Trophoblast cell (in vitro differentiated cells and primary cell): Measurements from ENCODE around the gene GBF1.

Source experiments
- DNase-seq, 2 donors: peaks; one replicate each; pipeline ENCODE4 v3.0.0-alpha.2; 2016
- H2AFZ ChIP-seq: 2 replicates; pipeline ENCODE4 v1.6.1; 2013; ENCODE audit warnings: low read length, moderate library complexity, mild to moderate bottlenecking; ENCODE audit not compliant: insufficient read depth, poor library complexity
- H2AK5ac ChIP-seq: 2 replicates; pipeline ENCODE4 v1.6.1; 2013; ENCODE audit warnings: mild to moderate bottlenecking, low read length
- H2BK120ac ChIP-seq: 2 replicates; pipeline ENCODE4 v1.6.1; 2013; ENCODE audit warnings: low read length, mild to moderate bottlenecking, moderate library complexity; ENCODE audit not compliant: insufficient read depth, poor library complexity
- H2BK12ac ChIP-seq: 2 replicates; pipeline ENCODE4 v1.6.1; 2013; ENCODE audit warnings: mild to moderate bottlenecking, low read length, moderate library complexity
- H2BK5ac ChIP-seq: 2 replicates; pipeline ENCODE4 v1.6.1; 2013; ENCODE audit warnings: low read length, low read depth, moderate library complexity, mild to moderate bottlenecking; ENCODE audit not compliant: poor library complexity
- H3K14ac ChIP-seq: 2 replicates; pipeline ENCODE4 v1.6.1; 2013; ENCODE audit warnings: mild to moderate bottlenecking, low read length
- H3K18ac ChIP-seq: 2 replicates; pipeline ENCODE4 v1.6.1; 2013; ENCODE audit warnings: mild to moderate bottlenecking, low read length
- H3K23ac ChIP-seq: 2 replicates; pipeline ENCODE4 v1.6.1; 2013; ENCODE audit warnings: low read length
- H3K27ac ChIP-seq: 2 replicates; pipeline ENCODE4 v1.5.1; 2013; ENCODE audit warnings: low read depth, mild to moderate bottlenecking, inconsistent platforms, low read length, moderate library complexity
- H3K27me3 ChIP-seq: 2 replicates; pipeline ENCODE4 v1.6.1; 2013; ENCODE audit warnings: inconsistent platforms, mild to moderate bottlenecking, low read length, moderate library complexity; ENCODE audit not compliant: insufficient read depth
- H3K36me3 ChIP-seq, 2 experiments: 1 replicate in 1 of 2; 2 replicates in 1 of 2; pipeline ENCODE4 v1.6.1; 2013; ENCODE audit warnings: low read length in 2 of 2, mild to moderate bottlenecking in 2 of 2, moderate library complexity in 1 of 2; ENCODE audit not compliant: insufficient read depth in 2 of 2, control insufficient read depth in 1 of 2
- H3K4ac ChIP-seq: 2 replicates; pipeline ENCODE4 v1.6.1; 2013; ENCODE audit warnings: low read depth, mild to moderate bottlenecking, low read length, moderate library complexity
- H3K4me1 ChIP-seq, 2 experiments: 1 replicate in 1 of 2; 2 replicates in 1 of 2; pipeline ENCODE4 v1.6.1; 2013; ENCODE audit warnings: low read length in 2 of 2, mild to moderate bottlenecking in 2 of 2, moderate library complexity in 1 of 2; ENCODE audit not compliant: insufficient read depth in 2 of 2, control insufficient read depth in 1 of 2
- H3K4me2 ChIP-seq: 2 replicates; pipeline ENCODE4 v1.6.1; 2013; ENCODE audit warnings: inconsistent platforms, mild to moderate bottlenecking, low read length, moderate library complexity
- H3K4me3 ChIP-seq: 2 replicates; pipeline ENCODE4 v1.5.1; 2013; ENCODE audit warnings: mild to moderate bottlenecking, low read depth, low read length, inconsistent platforms
- H3K79me1 ChIP-seq: one replicate; pipeline ENCODE4 v1.6.1; 2013; ENCODE audit warnings: low read length
- H3K79me2 ChIP-seq: 2 replicates; pipeline ENCODE4 v1.6.1; 2013; ENCODE audit warnings: low read length, mild to moderate bottlenecking; ENCODE audit not compliant: control insufficient read depth, insufficient read depth, poor library complexity
- H3K9ac ChIP-seq: 2 replicates; pipeline ENCODE4 v1.6.1; 2013; ENCODE audit warnings: mild to moderate bottlenecking, low read length
- H3K9me3 ChIP-seq: 2 replicates; pipeline ENCODE4 v1.6.1; 2013; ENCODE audit warnings: low read depth, mild to moderate bottlenecking, control low read depth, inconsistent platforms, low read length; ENCODE audit not compliant: insufficient read depth
- H4K12ac ChIP-seq: 2 replicates; pipeline ENCODE4 v1.6.1; 2013; ENCODE audit warnings: low read depth, mild to moderate bottlenecking, low read length, moderate library complexity
- H4K8ac ChIP-seq: 2 replicates; pipeline ENCODE4 v1.6.1; 2013; ENCODE audit warnings: low read depth, mild to moderate bottlenecking, low read length, moderate library complexity
- H4K91ac ChIP-seq: one replicate; pipeline ENCODE4 v1.6.1; 2013; ENCODE audit warnings: low read depth, mild to moderate bottlenecking, low read length, moderate library complexity
- WGBS: extraction: QIAGEN DNeasy Blood & Tissue Kit; methylation state at CpG from one replicate; pipeline ENCODE4 v1.1.7; 2013; ENCODE audit warnings: missing lambda C conversion rate; ENCODE audit not compliant: insufficient read length, insufficient coverage; ENCODE audit errors: extremely low coverage; 5-methylcytosine and 5-hydroxymethylcytosine counted together

Gene GBF1

DNA sequence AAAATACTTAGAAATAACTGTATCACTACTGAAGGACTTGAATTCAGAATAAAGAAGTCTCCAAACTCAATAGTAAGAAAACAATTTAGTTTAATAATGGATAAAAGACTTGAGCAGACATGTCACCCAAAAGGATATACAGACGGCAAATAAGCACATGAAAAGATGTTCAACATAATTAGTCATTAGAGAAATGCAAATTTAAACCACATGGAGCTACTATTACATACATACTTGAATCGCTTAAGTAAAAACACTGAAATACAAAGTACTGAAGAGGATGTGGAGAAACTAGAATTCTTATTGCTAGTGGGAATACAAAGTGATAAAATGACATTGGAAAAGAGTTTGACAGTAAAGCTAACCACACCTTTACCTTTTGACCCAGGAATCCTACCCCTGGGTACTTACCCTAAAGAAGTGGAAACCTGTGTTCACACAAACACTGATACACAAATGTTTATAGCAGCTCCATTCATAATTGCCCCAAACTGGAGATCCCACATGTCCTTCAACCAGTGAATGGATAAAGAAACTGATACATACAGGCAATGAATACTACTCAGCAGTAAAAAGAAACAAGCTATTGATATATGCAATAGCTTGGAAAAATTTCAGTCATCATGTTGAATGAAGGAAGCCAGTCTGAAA, 95.8 kb downstream of the GBF1 start:
- Histone ChIP-seq H2BK120ac (no peak overlapping the region), H3K4me3 (no peak overlapping the region), H3K18ac (no peak overlapping the region), H3K27me3 (no peaks in the 10 kb centered on the region), H3K9ac (no peak overlapping the region), H3K4me1 (no peaks in the 10 kb centered on the region), H4K91ac (no peak overlapping the region), H3K79me2 (no peaks in the 10 kb centered on the region), H3K79me1 (peaks cover 4% of the 10 kb centered on the region), H2AFZ (no peak overlapping the region), H3K9me3 (no peaks in the 10 kb centered on the region), H3K27ac (no peak overlapping the region), H4K12ac (no peak overlapping the region), H3K23ac (no peak overlapping the region), H4K8ac (no peak overlapping the region), H3K36me3 (peaks cover 5 to 7% of the 10 kb centered on the region in 2 experiments), H3K4me2 (no peak overlapping the region), H2AK5ac (no peak overlapping the region), H2BK5ac (no peak overlapping the region), H3K4ac (no peak overlapping the region), H2BK12ac (no peak overlapping the region), H3K14ac (no peak overlapping the region)
- no CpG with 5 or more reads among the region's 2 CpGs for WGBS
- DNase-seq = no peak

DNA sequence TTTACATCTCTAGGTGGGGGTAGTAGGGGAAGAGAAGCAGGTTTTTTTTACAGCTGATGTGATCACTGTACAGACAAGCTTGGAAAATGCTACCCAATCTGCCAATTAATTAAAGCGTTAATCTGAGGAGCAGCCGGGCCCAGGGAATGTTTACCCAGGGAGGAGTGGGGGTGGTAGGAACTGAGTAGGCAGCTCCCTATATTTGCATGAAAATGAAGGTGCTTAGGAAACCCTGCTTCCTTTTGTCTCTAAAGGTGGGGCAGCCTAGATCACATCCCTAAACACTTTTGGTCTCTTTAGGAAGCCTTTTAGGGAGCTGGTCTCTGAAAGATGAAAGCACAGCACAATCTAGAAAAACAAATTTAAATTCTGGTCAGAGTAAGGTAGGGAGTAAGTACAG, 97.1 kb downstream of the GBF1 start:
- WGBS = no CpG with 5 or more reads among the region's 2 CpGs
- H2AFZ ChIP-seq = no peak overlapping the region
- no peaks in the 10 kb centered on the region for H3K27me3 ChIP-seq
- no peak overlapping the region for H3K9ac ChIP-seq
- no peaks in the 10 kb centered on the region for H3K4me1 ChIP-seq
- H2BK12ac ChIP-seq = no peak overlapping the region
- H3K79me2 ChIP-seq = no peaks in the 10 kb centered on the region
- H4K12ac ChIP-seq = no peak overlapping the region
- H3K4me2 ChIP-seq = no peak overlapping the region
- peak overlapping the region; percentile 44 for H3K14ac ChIP-seq
- H2BK5ac ChIP-seq = peak overlapping the region; percentile 68
- no peaks in the 10 kb centered on the region for H3K9me3 ChIP-seq
- H3K23ac ChIP-seq = no peak overlapping the region
- H3K4me3 ChIP-seq = no peak overlapping the region
- H3K36me3 ChIP-seq = peaks cover 5 to 9% of the 10 kb centered on the region in 2 experiments
- H2BK120ac ChIP-seq = no peak overlapping the region
- H2AK5ac ChIP-seq = no peak overlapping the region
- H4K8ac ChIP-seq = no peak overlapping the region
- peaks cover 4% of the 10 kb centered on the region for H3K79me1 ChIP-seq
- DNase-seq = no peak
- H3K4ac ChIP-seq = no peak overlapping the region
- H4K91ac ChIP-seq = peak overlapping the region; percentile 37
- peak overlapping the region; percentile 45 for H3K18ac ChIP-seq
- H3K27ac ChIP-seq = peak overlapping the region; percentile 26

DNA sequence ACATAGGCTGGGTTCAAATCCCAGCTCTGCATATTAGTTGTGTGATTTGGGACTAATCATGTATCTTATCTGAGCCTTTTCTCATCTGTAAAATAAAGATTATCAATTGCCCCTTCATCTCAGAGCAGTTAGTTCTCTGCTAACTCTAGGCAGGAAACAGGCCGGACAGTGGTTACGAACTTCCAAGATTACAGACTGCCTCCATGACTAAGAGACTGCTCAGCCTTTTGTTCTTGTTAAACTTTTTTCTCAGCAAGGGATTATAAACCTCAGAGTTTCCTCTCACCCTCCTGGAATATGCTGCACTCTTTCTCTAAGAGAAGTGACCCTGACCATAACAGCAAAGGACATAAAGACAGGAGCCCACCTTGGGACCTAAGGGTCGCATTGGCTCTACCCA, 97.6 kb downstream of the GBF1 start:
- no CpG with 5 or more reads among the region's 3 CpGs for WGBS
- no peak overlapping the region for H4K12ac ChIP-seq
- no peak for DNase-seq
- no peak overlapping the region for H2BK120ac ChIP-seq
- H2BK12ac ChIP-seq = no peak overlapping the region
- peak overlapping the region; percentile 24 for H3K4me2 ChIP-seq
- no peak overlapping the region for H2AFZ ChIP-seq
- no peak overlapping the region for H3K18ac ChIP-seq
- no peak overlapping the region for H4K91ac ChIP-seq
- peaks cover 5 to 9% of the 10 kb centered on the region in 2 experiments for H3K36me3 ChIP-seq
- H3K79me1 ChIP-seq = peaks cover 4% of the 10 kb centered on the region
- H3K4me1 ChIP-seq = no peaks in the 10 kb centered on the region
- H3K79me2 ChIP-seq = no peaks in the 10 kb centered on the region
- no peak overlapping the region for H2BK5ac ChIP-seq
- no peak overlapping the region for H3K9ac ChIP-seq
- no peak overlapping the region for H3K4me3 ChIP-seq
- peak overlapping the region; percentile 49 for H3K27ac ChIP-seq
- no peak overlapping the region for H2AK5ac ChIP-seq
- H4K8ac ChIP-seq = no peak overlapping the region
- H3K23ac ChIP-seq = no peak overlapping the region
- no peaks in the 10 kb centered on the region for H3K27me3 ChIP-seq
- H3K14ac ChIP-seq = no peak overlapping the region
- no peak overlapping the region for H3K4ac ChIP-seq
- no peaks in the 10 kb centered on the region for H3K9me3 ChIP-seq

DNA sequence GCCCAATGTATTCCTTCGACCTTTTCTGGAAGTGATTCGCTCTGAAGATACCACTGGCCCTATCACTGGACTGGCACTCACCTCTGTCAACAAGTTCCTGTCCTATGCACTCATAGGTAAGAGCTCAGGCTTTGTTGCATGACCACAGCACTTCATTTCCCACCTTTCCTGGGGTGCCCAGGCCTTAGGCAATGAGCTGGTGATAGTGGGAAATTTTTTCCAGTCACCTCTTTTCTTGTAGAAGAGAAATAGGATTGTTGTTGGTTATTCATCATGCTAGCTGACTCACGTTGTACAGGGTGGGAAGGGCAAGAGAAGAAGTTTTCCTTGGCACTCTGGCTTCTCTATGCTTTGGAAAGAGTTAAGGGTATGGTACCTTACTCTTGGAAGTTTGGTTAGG, 98.7 kb downstream of the GBF1 start:
- WGBS = no CpG with 5 or more reads among the region's 3 CpGs
- no peak overlapping the region for H2BK120ac ChIP-seq
- H3K9ac ChIP-seq = peak overlapping the region; percentile 7
- H4K91ac ChIP-seq = no peak overlapping the region
- no peak overlapping the region for H2BK5ac ChIP-seq
- H3K18ac ChIP-seq = no peak overlapping the region
- DNase-seq = no peak
- no peak overlapping the region for H4K12ac ChIP-seq
- H3K27me3 ChIP-seq = no peaks in the 10 kb centered on the region
- H3K14ac ChIP-seq = no peak overlapping the region
- H4K8ac ChIP-seq = no peak overlapping the region
- no peak overlapping the region for H2BK12ac ChIP-seq
- H3K4me2 ChIP-seq = no peak overlapping the region
- H2AK5ac ChIP-seq = no peak overlapping the region
- H3K23ac ChIP-seq = no peak overlapping the region
- no peak overlapping the region for H3K4me3 ChIP-seq
- H3K4ac ChIP-seq = no peak overlapping the region
- H3K9me3 ChIP-seq = no peaks in the 10 kb centered on the region
- H2AFZ ChIP-seq = no peak overlapping the region
- H3K79me2 ChIP-seq = no peaks in the 10 kb centered on the region
- no peaks in the 10 kb centered on the region for H3K4me1 ChIP-seq
- H3K79me1 ChIP-seq = peaks cover 4% of the 10 kb centered on the region
- H3K27ac ChIP-seq = no peak overlapping the region
- peaks cover 5 to 9% of the 10 kb centered on the region in 2 experiments for H3K36me3 ChIP-seq
